ENCODE results near the gene LEFTY1.
"Not testable (repeated sequence)": the region's sequence is repeated elsewhere in the genome, so short reads cannot be mapped to it uniquely, and the experiment has no call there.

LEFTY1 gene

DNA sequence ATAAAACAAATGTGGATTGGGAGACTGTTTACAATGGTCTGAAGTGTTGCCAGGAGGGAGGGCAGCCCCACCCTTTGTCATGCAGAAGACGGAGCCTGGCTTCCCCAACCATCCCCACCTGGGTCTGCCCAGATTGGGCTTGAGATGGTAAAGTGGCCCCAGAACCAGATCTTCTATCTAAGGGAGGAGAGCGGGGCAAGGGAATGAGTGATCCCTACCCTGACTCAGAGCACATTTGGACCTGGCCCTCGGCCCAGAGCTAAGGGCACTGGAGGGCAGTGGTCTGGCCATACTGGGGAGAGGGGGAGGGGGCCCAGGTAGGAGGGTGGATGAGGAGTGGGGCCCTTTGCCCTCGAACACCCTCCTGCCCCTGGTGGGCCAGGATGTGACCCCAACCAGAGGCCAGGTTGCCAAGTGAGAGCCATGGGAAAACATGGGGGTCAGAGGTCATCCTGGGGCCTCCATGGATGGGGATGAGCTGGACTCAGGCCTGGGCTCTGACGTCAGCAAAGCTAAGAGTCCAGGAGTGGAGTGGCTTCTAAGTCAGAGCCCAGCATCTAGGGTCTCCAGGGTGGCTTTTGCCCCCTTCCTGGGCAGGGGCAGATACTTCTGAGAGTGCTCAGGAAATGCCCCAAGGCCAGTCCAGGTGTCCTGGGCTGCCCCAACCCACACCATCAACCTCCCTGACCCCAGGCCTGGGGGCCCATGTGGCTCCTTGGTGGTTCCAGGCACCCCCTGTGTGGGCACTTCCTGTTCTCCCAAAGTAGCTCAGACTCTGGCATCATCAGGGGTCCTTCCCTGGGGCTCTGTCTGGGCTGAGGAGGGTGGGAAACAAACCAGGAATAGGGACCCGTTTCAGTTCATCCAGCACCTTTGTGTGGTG lies 1.6 kb upstream of the LEFTY1 start:
- Histone ChIP-seq H3K4me2 (ENCODE audit: low read depth, low read length, poor library complexity, severe bottlenecking) (no peak overlapping the region), H3F3A (ENCODE audit: low read depth) (no peaks in the 10 kb centered on the region), H3K27me3 (ENCODE audit: insufficient read depth, low read length, poor library complexity, severe bottlenecking) (no peaks in the 10 kb centered on the region), H3K9ac (ENCODE audit: low read depth, low read length, poor library complexity, severe bottlenecking) (no peak overlapping the region), H3K79me2 (ENCODE audit: insufficient read depth, low read length) (no peaks in the 10 kb centered on the region), H4K20me1 (ENCODE audit: insufficient read depth, low read length, poor library complexity, severe bottlenecking) (no peaks in the 10 kb centered on the region), H3K4me3 (ENCODE audit: low read length, poor library complexity, severe bottlenecking) (no peak overlapping the region), H3K36me3 (ENCODE audit: insufficient read depth, low read length) (no peaks in the 10 kb centered on the region), H3K9me2 (replicated peaks; ENCODE audit: low read depth, low read length) (no peaks in the 10 kb centered on the region), H3K4me1 (ENCODE audit: insufficient read depth, low read length, poor library complexity, severe bottlenecking) (no peaks in the 10 kb centered on the region), H2AFZ (ENCODE audit: low read length) (no peak overlapping the region), H3K9me3 (ENCODE audit: insufficient read depth, low read depth, low read length) (no peaks in the 10 kb centered on the region)
- TF ChIP-seq EZH2phosphoT487 (IDR thresholded peaks at IDR 0.05; ENCODE audit: borderline replicate concordance) = no peak
- TF ChIP-seq, protein P1, sequence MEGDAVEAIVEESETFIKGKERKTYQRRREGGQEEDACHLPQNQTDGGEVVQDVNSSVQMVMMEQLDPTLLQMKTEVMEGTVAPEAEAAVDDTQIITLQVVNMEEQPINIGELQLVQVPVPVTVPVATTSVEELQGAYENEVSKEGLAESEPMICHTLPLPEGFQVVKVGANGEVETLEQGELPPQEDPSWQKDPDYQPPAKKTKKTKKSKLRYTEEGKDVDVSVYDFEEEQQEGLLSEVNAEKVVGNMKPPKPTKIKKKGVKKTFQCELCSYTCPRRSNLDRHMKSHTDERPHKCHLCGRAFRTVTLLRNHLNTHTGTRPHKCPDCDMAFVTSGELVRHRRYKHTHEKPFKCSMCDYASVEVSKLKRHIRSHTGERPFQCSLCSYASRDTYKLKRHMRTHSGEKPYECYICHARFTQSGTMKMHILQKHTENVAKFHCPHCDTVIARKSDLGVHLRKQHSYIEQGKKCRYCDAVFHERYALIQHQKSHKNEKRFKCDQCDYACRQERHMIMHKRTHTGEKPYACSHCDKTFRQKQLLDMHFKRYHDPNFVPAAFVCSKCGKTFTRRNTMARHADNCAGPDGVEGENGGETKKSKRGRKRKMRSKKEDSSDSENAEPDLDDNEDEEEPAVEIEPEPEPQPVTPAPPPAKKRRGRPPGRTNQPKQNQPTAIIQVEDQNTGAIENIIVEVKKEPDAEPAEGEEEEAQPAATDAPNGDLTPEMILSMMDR (conservative IDR thresholded peaks at IDR 0.05; ENCODE audit: low read length) = no peak

DNA sequence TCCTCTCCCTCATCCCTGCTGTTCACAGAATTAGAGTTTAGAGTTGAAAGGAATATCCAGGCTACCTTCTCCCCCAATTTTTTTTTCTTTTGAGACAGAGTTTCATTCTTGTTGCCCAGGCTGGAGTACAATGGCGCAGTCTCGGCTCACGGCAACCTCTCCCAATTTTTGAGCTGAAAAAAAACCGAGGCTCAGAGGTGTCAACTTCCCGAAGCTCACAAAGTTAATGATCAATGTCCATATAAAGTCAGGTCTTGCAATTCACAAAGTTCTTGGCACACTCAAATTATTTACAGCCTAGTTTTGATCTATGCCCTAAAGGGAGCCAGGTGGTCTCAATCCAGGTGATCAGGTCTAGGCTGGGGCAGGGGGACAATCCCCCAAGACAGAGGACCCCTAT lies 797 bp upstream of the LEFTY1 start:
- no peaks in the 10 kb centered on the region for H3K4me1 ChIP-seq (ENCODE audit: insufficient read depth, low read length, poor library complexity, severe bottlenecking)
- no peak overlapping the region for H3K9ac ChIP-seq (ENCODE audit: low read depth, low read length, poor library complexity, severe bottlenecking)
- no peak overlapping the region for H3K4me2 ChIP-seq (ENCODE audit: low read depth, low read length, poor library complexity, severe bottlenecking)
- TF ChIP-seq, protein P1 (conservative IDR thresholded peaks at IDR 0.05; ENCODE audit: low read length) = no peak
- TF ChIP-seq EZH2phosphoT487 (IDR thresholded peaks at IDR 0.05; ENCODE audit: borderline replicate concordance) = no peak
- no peak overlapping the region for H2AFZ ChIP-seq (ENCODE audit: low read length)
- no peaks in the 10 kb centered on the region for H3K36me3 ChIP-seq (ENCODE audit: insufficient read depth, low read length)
- H3K4me3 ChIP-seq (ENCODE audit: low read length, poor library complexity, severe bottlenecking) = no peak overlapping the region
- no peaks in the 10 kb centered on the region for H4K20me1 ChIP-seq (ENCODE audit: insufficient read depth, low read length, poor library complexity, severe bottlenecking)
- no peaks in the 10 kb centered on the region for H3K9me3 ChIP-seq (ENCODE audit: insufficient read depth, low read depth, low read length)
- no peaks in the 10 kb centered on the region for H3K27me3 ChIP-seq (ENCODE audit: insufficient read depth, low read length, poor library complexity, severe bottlenecking)
- H3K9me2 ChIP-seq (replicated peaks; ENCODE audit: low read depth, low read length) = no peaks in the 10 kb centered on the region
- H3K79me2 ChIP-seq (ENCODE audit: insufficient read depth, low read length) = no peaks in the 10 kb centered on the region
- H3F3A ChIP-seq (ENCODE audit: low read depth) = no peaks in the 10 kb centered on the region

DNA sequence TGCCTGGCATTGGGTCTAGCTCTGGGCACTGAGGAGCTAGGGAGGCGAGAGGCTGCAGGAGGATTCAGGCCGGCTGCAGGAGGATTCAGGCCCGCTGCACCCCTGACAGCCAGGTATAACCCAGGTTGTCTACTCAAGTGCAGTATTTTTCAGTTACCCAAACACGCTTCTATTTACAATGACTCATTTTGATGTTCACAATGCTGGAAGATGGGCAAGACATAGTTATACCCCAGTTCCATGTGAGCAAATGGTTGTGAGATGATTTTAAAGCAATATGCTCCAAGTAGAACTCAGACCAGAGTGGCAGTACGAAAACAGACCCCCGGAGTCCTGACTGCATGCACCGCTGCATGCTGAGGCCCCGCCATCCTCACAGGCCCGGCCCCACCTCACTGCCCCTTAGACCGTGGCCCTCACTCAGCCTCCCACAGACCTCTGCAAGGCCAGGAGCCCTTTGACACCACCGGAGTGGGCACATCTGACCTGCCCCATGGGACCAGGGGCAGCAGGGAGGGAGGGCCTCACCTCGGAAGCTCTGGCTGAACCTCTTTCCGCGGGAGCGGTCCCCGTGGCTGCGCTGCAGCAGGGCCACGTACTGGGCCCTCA lies 553 bp downstream of the LEFTY1 start:
- H3K4me2 ChIP-seq (ENCODE audit: low read depth, low read length, poor library complexity, severe bottlenecking) = no peak overlapping the region
- H3K36me3 ChIP-seq (ENCODE audit: insufficient read depth, low read length) = no peaks in the 10 kb centered on the region
- no peak overlapping the region for H3K4me3 ChIP-seq (ENCODE audit: low read length, poor library complexity, severe bottlenecking)
- TF ChIP-seq, protein P1 (conservative IDR thresholded peaks at IDR 0.05; ENCODE audit: low read length) = no peak
- TF ChIP-seq EZH2phosphoT487 (IDR thresholded peaks at IDR 0.05; ENCODE audit: borderline replicate concordance) = no peak
- H4K20me1 ChIP-seq (ENCODE audit: insufficient read depth, low read length, poor library complexity, severe bottlenecking) = no peaks in the 10 kb centered on the region
- H3K27me3 ChIP-seq (ENCODE audit: insufficient read depth, low read length, poor library complexity, severe bottlenecking) = no peaks in the 10 kb centered on the region
- H2AFZ ChIP-seq (ENCODE audit: low read length) = no peak overlapping the region
- no peaks in the 10 kb centered on the region for H3K79me2 ChIP-seq (ENCODE audit: insufficient read depth, low read length)
- no peaks in the 10 kb centered on the region for H3K4me1 ChIP-seq (ENCODE audit: insufficient read depth, low read length, poor library complexity, severe bottlenecking)
- H3K9me2 ChIP-seq (replicated peaks; ENCODE audit: low read depth, low read length) = no peaks in the 10 kb centered on the region
- H3F3A ChIP-seq (ENCODE audit: low read depth) = no peaks in the 10 kb centered on the region
- H3K9ac ChIP-seq (ENCODE audit: low read depth, low read length, poor library complexity, severe bottlenecking) = no peak overlapping the region
- no peaks in the 10 kb centered on the region for H3K9me3 ChIP-seq (ENCODE audit: insufficient read depth, low read depth, low read length)

DNA sequence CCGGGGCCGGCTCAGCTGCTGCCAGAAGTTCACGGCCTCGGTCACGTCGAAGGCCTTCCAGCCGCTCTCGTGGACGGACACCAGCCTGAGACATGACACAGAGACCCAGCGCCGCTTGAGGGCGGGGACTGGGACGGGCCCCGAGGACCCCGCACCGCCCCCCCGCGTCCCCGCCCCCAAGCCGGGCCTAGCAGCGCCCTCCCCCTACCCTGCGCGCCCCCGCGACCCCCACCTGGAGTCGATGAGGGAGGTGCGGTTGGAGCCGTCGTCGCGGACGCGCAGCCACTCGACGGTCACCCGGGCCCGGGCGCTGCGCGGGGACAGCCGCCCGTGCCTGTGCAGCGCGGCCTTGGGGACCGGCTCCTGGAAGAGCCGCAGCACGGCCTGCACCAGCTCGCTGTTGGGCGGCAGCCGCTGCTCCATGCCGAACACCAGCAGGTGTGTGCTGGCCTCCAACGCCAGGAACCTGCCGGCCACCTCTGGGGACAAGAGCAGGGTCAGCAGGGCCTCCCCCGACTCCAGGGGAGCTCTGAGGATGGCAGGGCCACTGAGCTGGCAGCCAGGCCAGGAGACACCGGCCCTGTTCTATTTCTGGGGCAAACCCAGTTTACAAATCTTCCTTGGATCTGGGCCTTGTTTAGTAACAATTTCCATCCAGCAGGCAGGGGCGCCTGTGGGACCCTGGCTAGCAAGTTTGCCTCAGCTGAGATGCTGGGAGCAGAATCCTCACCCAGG lies 1.2 kb downstream of the LEFTY1 start:
- not testable (repeated sequence) for H3K9ac ChIP-seq (ENCODE audit: low read depth, low read length, poor library complexity, severe bottlenecking); H3K9me2 ChIP-seq (replicated peaks; ENCODE audit: low read depth, low read length); H3K4me2 ChIP-seq (ENCODE audit: low read depth, low read length, poor library complexity, severe bottlenecking); H2AFZ ChIP-seq (ENCODE audit: low read length); H3K4me1 ChIP-seq (ENCODE audit: insufficient read depth, low read length, poor library complexity, severe bottlenecking); H3F3A ChIP-seq (ENCODE audit: low read depth); H4K20me1 ChIP-seq (ENCODE audit: insufficient read depth, low read length, poor library complexity, severe bottlenecking); H3K27me3 ChIP-seq (ENCODE audit: insufficient read depth, low read length, poor library complexity, severe bottlenecking); H3K4me3 ChIP-seq (ENCODE audit: low read length, poor library complexity, severe bottlenecking); H3K79me2 ChIP-seq (ENCODE audit: insufficient read depth, low read length); H3K9me3 ChIP-seq (ENCODE audit: insufficient read depth, low read depth, low read length); H3K36me3 ChIP-seq (ENCODE audit: insufficient read depth, low read length)

Measured in Loucy (cell line).